GM21360 (cell line): Measurements from ENCODE around the gene BDNF.
"Not testable (repeated sequence)": the region's sequence is repeated elsewhere in the genome, so short reads cannot be mapped to it uniquely, and the experiment has no call there.

Experiments
- ATAC-seq: cut with Tn5 transposase; IDR thresholded peaks from one replicate; pipeline ENCODE4 v1.9.1; 2021; ENCODE audit warnings: mild to moderate bottlenecking, moderate library complexity; ENCODE audit not compliant: unreplicated experiment

Gene BDNF

GRCh38 chr11:27700351-27701301, at the start of gene BDNF:
TSS of gene BDNF (minus strand) at chr11:27700455. CDS start at chr11:27658564, 41,891 bp downstream.
- no peak for ATAC-seq

GRCh38 chr11:27740362-27741013, 40.2 kb upstream of the BDNF start:
- ATAC-seq = no peak

- ATAC-seq = no peak
Measured at GRCh38 chr11:27735281-27735680, 35.0 kb upstream of the BDNF start.

GRCh38 chr11:27731803-27732202, 31.5 kb upstream of the BDNF start:
- not testable (repeated sequence) for ATAC-seq

- no peak for ATAC-seq
Measured at GRCh38 chr11:27726981-27727380, 26.7 kb upstream of the BDNF start.

GRCh38 chr11:27723687-27724086, 23.4 kb upstream of the BDNF start:
- ATAC-seq = no peak

GRCh38 chr11:27722953-27723344, 22.7 kb upstream of the BDNF start:
- ATAC-seq = peak; percentile 41

- peak; percentile 45 for ATAC-seq
Measured at GRCh38 chr11:27722117-27722952, 22.1 kb upstream of the BDNF start.

- ATAC-seq = no peak
Measured at GRCh38 chr11:27721264-27722116, 21.2 kb upstream of the BDNF start.

- ATAC-seq = no peak
Measured at GRCh38 chr11:27720277-27720830, 20.1 kb upstream of the BDNF start.

GRCh38 chr11:27719546-27719925, 19.3 kb upstream of the BDNF start:
- ATAC-seq = no peak

- no peak for ATAC-seq
Measured at GRCh38 chr11:27718863-27719545, 18.7 kb upstream of the BDNF start.

- ATAC-seq = no peak
Measured at GRCh38 chr11:27718346-27718862, 18.1 kb upstream of the BDNF start.

GRCh38 chr11:27717801-27718229, 17.6 kb upstream of the BDNF start:
- no peak for ATAC-seq

- no peak for ATAC-seq
Measured at GRCh38 chr11:27717377-27717776, 17.1 kb upstream of the BDNF start.

- ATAC-seq = no peak
Measured at GRCh38 chr11:27716835-27717234, 16.6 kb upstream of the BDNF start.

GRCh38 chr11:27716216-27716615, 16.0 kb upstream of the BDNF start:
- ATAC-seq = no peak

GRCh38 chr11:27711725-27712124, 11.5 kb upstream of the BDNF start:
- ATAC-seq = no peak

- no peak for ATAC-seq
Measured at GRCh38 chr11:27710536-27710935, 10.3 kb upstream of the BDNF start.
